PC-3 (cell line): ENCODE results near the gene LRAT. TPM values are rescaled to one million over a fixed set of nuclear protein-coding genes. Genes with fewer than 3 reads are reported as not detected.
A peak's percentile ranks its signal among the peaks of the same experiment; 100 is the strongest.

Experiments used
- ATAC-seq: fragments of 200-7000 bp; cut with Tn5 transposase; 2 replicates; pipeline ENCODE4 v1.9.1; 2020; ENCODE audit warnings: mild to moderate bottlenecking, moderate library complexity
- BruUV-seq: library from RNA; stranded (reverse); fragments of 400-500 nt; replicated peaks from 2 replicates; lab custom pipeline; 2021; lab: Mats Ljungman, UMichigan
- CTCF ChIA-PET: fragments of 300-600 bp; sonication (Branson Sonifier 250); formaldehyde crosslinking; loops from one replicate; lab custom pipeline; 2022; ENCODE audit warnings: antibody characterized with exemption; lab: Charles Lee
- POLR2A ChIA-PET: fragments of 300-600 bp; sonication (Branson Sonifier 250); formaldehyde crosslinking; loops from one replicate; lab custom pipeline; 2022; ENCODE audit warnings: antibody characterized with exemption; ENCODE audit not compliant: unreplicated experiment; lab: Charles Lee
- DNase-seq: peaks from one replicate; pipeline ENCODE4 v3.0.0-alpha.2; 2015
- H2AFZ ChIP-seq: fragments of 300-600 bp; sonication (generic); 2 replicates; pipeline ENCODE4 v1.6.0; 2016; ENCODE audit warnings: antibody characterized with exemption, low read length
- H3F3A ChIP-seq: fragments of 300-600 bp; sonication (generic); one replicate; pipeline ENCODE4 v1.6.0; 2017; ENCODE audit warnings: antibody characterized with exemption, low read length, control low read depth, mild to moderate bottlenecking; ENCODE audit not compliant: unreplicated experiment
- H3K27ac ChIP-seq: fragments of 300-600 bp; sonication (generic); 2 replicates; pipeline ENCODE4 v1.5.1; 2016; ENCODE audit warnings: mild to moderate bottlenecking, low read length
- H3K27me3 ChIP-seq: fragments of 300-600 bp; sonication (generic); 2 replicates; pipeline ENCODE4 v1.6.1; 2016; ENCODE audit warnings: low read length, mixed read lengths
- H3K36me3 ChIP-seq: fragments of 300-600 bp; sonication (generic); 2 replicates; pipeline ENCODE4 v1.6.1; 2016; ENCODE audit warnings: low read depth, mixed run types, low read length, mixed read lengths
- H3K4me1 ChIP-seq: fragments of 300-600 bp; sonication (generic); 2 replicates; pipeline ENCODE4 v1.5.1; 2016; ENCODE audit warnings: low read length; ENCODE audit not compliant: insufficient read depth
- H3K4me2 ChIP-seq: fragments of 300-600 bp; sonication (generic); 2 replicates; pipeline ENCODE4 v1.6.0; 2016; ENCODE audit warnings: low read length
- H3K4me3 ChIP-seq: fragments of 300-600 bp; sonication (generic); 2 replicates; pipeline ENCODE4 v1.5.1; 2016; ENCODE audit warnings: mild to moderate bottlenecking, low read length, mixed read lengths
- H3K79me2 ChIP-seq: fragments of 300-600 bp; sonication (generic); 2 replicates; pipeline ENCODE4 v1.6.1; 2017; ENCODE audit warnings: low read length, mixed read lengths
- H3K9ac ChIP-seq: fragments of 300-600 bp; sonication (generic); 2 replicates; pipeline ENCODE4 v1.6.0; 2016; ENCODE audit warnings: mild to moderate bottlenecking, low read length
- H3K9me2 ChIP-seq: fragments of 300-600 bp; sonication (generic); replicated peaks from 2 replicates; pipeline ENCODE4 v1.6.1; 2016; ENCODE audit warnings: mixed run types, low read length, mixed read lengths
- H3K9me3 ChIP-seq: fragments of 300-600 bp; sonication (generic); 2 replicates; pipeline ENCODE4 v1.6.1; 2016; ENCODE audit warnings: low read length, mixed read lengths
- H4K20me1 ChIP-seq: fragments of 300-600 bp; sonication (generic); 2 replicates; pipeline ENCODE4 v1.6.1; 2016; ENCODE audit warnings: low read length, mixed read lengths
- CTCF ChIP-seq: fragments of 300-600 bp; sonication (generic); conservative IDR thresholded peaks from 2 replicates; pipeline ENCODE4 v1.5.1; 2017; ENCODE audit warnings: antibody characterized with exemption, low read depth, mild to moderate bottlenecking, low read length
- EZH2 ChIP-seq: fragments of 300-600 bp; sonication (generic); IDR thresholded peaks from one replicate; pipeline ENCODE4 v1.6.1; 2017; ENCODE audit warnings: antibody characterized with exemption, mild to moderate bottlenecking, low read length; ENCODE audit not compliant: unreplicated experiment
- EZH2phosphoT487 ChIP-seq: fragments of 300-600 bp; sonication (generic); IDR thresholded peaks from 2 replicates; pipeline ENCODE4 v1.6.1; 2018; ENCODE audit warnings: mild to moderate bottlenecking, antibody characterized with exemption, low read length, borderline replicate concordance
- intact Hi-C: fragments of 100-400 bp; cut with micrococcal nuclease; formaldehyde crosslinking; loops from 2 replicates; pipeline ENCODE4 v1.9.0; 2023
- total RNA-seq: library from RNA; depleted of rRNA; stranded (reverse); fragments of >200 nt; gene quantifications from 2 replicates; pipeline ENCODE4 v1.2.3, GENCODE V29; 2014

The LRAT gene
- total RNA-seq, 1 experiment from 2014 or later = 0.55 TPM

- no peaks in the 10 kb centered on the region for H3F3A ChIP-seq
- TF ChIP-seq EZH2phosphoT487 (no peak), EZH2 (no peak), CTCF (no peak)
- no peaks in the 10 kb centered on the region for H3K9me2 ChIP-seq
- intact Hi-C loops = no loop called here
- POLR2A ChIA-PET = interaction anchor here (0.6 kb wide), 1 partner anchor 329 kb away, joined by 4 read pairs; no protein-coding TSS in a partner anchor
- H3K27ac ChIP-seq = peak overlapping the region; percentile 49
- no peaks in the 10 kb centered on the region for H4K20me1 ChIP-seq
- peak overlapping the region; percentile 37 for H3K4me2 ChIP-seq
- peaks cover 31% of the 10 kb centered on the region for H3K4me1 ChIP-seq
- DNase-seq (peak; percentile 60), ATAC-seq (no peak)
- peak overlapping the region; percentile 46 for H2AFZ ChIP-seq
- H3K27me3 ChIP-seq = no peaks in the 10 kb centered on the region
- CTCF ChIA-PET = no interaction called here
- H3K9me3 ChIP-seq = no peaks in the 10 kb centered on the region
- no peaks in the 10 kb centered on the region for H3K79me2 ChIP-seq
- BruUV-seq = no TSS peak
- no peak overlapping the region for H3K4me3 ChIP-seq
- no peaks in the 10 kb centered on the region for H3K36me3 ChIP-seq
- H3K9ac ChIP-seq = 0 out of 2 replicates have a peak overlapping the region, but pooled peaks have one; percentile 22
These were observed 24.7 kb upstream of the LRAT start for GRCh38 chr4:154719087-154719486.

- POLR2A ChIA-PET = no interaction called here
- DNase-seq = peak; percentile 76
- Histone ChIP-seq H4K20me1 (no peaks in the 10 kb centered on the region), H3K4me2 (peak overlapping the region; percentile 44; the same call in 1 of the 2 replicates), H3K27me3 (no peaks in the 10 kb centered on the region), H3K4me3 (no peak overlapping the region), H3K36me3 (no peaks in the 10 kb centered on the region), H3K79me2 (no peaks in the 10 kb centered on the region), H3K9ac (no peak overlapping the region), H3K9me2 (no peaks in the 10 kb centered on the region), H3K4me1 (peaks cover 27% of the 10 kb centered on the region), H3K27ac (peak overlapping the region; percentile 42), H3F3A (no peaks in the 10 kb centered on the region), H3K9me3 (no peaks in the 10 kb centered on the region), H2AFZ (no peak overlapping the region)
- BruUV-seq = no TSS peak
- CTCF ChIA-PET = no interaction called here
- intact Hi-C loops = no loop called here
- TF ChIP-seq EZH2phosphoT487 = no peak
- TF ChIP-seq EZH2 = no peak
- no peak for TF ChIP-seq CTCF
- peak; percentile 94 for ATAC-seq
These were observed 23.7 kb upstream of the LRAT start for GRCh38 chr4:154720123-154720522.

GRCh38 chr4:154720618-154721267 is 23.1 kb upstream of the LRAT start:
- Histone ChIP-seq H3K27me3 (no peaks in the 10 kb centered on the region), H4K20me1 (no peaks in the 10 kb centered on the region), H2AFZ (no peak overlapping the region), H3K9me2 (no peaks in the 10 kb centered on the region), H3F3A (no peaks in the 10 kb centered on the region), H3K79me2 (no peaks in the 10 kb centered on the region), H3K9me3 (no peaks in the 10 kb centered on the region), H3K9ac (no peak overlapping the region), H3K4me2 (peak overlapping the region; percentile 44; the same call in 1 of the 2 replicates), H3K4me1 (peaks cover 27% of the 10 kb centered on the region), H3K27ac (peak overlapping the region; percentile 42), H3K4me3 (no peak overlapping the region), H3K36me3 (no peaks in the 10 kb centered on the region)
- TF ChIP-seq EZH2 = no peak
- TF ChIP-seq CTCF = no peak
- TF ChIP-seq EZH2phosphoT487 = no peak
- intact Hi-C loops = no loop called here
- BruUV-seq = no TSS peak
- ATAC-seq (no peak), DNase-seq (no peak)
- ChIA-PET POLR2A (no interaction called here), CTCF (no interaction called here)
